HG03469 (cell line): ENCODE data around the gene VPS29.
"Not testable (repeated sequence)": the region's sequence is repeated elsewhere in the genome, so short reads cannot be mapped to it uniquely, and the experiment has no call there.

Experiments used
- ATAC-seq: cut with Tn5 transposase; IDR thresholded peaks from one replicate; pipeline ENCODE4 v1.9.1; 2021; ENCODE audit warnings: mild to moderate bottlenecking, moderate library complexity, moderate number of reproducible peaks; ENCODE audit not compliant: unreplicated experiment

Gene VPS29

DNA sequence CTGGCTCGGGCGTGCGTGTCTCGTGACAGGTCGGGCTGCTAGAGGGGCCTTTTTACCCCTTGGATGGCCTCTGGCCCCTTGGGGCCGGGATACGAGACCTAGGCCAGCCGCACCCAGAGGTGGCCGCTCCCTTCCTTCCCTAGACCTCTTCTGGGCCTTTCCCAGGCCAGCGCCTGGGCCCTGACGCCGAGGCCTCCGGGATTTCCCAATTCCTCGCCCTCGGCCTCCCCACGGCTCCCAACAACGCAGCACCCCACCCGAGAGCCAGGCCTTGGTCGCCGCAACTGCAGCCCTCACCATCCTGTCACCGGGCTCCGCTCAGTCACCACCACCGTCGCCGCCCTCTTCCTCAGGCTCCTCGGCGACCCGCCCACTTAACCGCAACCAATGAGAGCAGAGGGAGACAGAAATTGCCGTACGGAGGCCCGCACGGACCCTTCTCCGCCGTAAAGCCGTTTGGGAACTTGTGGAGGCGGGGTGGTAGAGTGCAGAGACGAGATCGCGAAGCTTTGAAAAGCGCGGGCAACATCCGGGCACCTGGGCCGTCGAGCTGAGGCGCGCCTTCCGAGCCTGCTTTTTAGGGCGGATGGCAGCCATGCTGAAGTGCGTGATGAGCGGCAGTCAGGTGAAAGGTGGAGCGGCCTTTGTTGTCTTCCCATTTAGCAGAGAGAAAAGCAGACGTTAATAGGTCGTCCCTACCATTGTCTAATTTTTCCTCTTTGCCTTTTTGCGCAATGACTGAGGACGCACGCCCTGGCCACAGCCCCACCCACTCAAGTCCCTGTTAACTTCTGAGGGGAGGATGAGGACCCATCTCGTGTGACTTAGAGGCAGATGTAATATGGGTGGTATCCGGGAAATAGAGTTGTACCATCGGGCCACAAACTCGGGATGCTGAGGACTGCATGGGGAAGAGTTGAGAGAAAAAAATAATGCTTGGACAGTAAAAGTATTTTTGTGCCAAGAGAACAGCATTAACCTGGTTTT lies at the start of gene VPS29, which contains the start of gene RAD9B:
Gene VPS29 (minus strand): TSS at position 360 of the 987 bp plus-strand sequence. CDS start 60 bp downstream, at position 300.
Gene RAD9B (plus strand): TSS at position 580 of the 987 bp plus-strand sequence. CDS start 7 bp downstream, at position 587.
- peak; percentile 80 for ATAC-seq

DNA sequence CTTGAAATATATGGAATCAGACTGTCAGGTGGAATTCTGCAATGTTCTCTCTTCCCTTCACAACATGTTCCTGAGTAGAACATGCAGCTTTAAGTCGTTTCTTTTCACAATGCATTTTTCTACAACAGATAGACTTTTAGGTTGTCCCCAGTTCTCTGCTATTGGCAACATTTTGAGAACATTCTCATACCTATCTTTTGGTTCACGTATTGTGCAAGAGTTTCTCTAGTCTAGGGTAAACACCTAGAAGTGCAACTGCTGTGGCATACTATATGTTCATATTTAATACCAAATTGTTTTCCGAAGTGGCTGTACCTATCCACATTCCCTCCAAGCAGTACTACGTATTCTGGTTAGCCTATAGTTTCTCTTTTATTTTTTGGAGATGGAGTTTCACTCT lies 49.1 kb upstream of the VPS29 start:
- ATAC-seq, result no peak

DNA sequence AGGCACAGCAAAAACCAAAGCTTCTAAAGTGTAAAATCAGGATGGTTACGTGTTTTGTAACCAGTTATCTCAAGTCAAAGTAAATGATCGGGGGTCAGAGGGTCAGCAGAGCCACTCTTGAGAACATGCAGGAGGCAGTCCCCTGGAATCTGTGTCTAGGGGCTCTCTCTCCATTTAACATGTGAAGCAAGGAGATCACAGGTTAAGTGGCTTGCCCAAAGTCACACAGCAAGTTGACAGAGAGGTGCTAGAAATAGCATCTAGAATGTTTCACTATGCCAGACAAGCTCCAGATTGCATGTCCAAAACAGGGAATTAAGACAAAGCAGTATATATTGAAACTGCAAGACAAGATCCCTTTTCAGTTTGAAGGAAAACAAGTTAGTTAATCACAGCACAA lies 47.8 kb upstream of the VPS29 start:
- ATAC-seq, result no peak

DNA sequence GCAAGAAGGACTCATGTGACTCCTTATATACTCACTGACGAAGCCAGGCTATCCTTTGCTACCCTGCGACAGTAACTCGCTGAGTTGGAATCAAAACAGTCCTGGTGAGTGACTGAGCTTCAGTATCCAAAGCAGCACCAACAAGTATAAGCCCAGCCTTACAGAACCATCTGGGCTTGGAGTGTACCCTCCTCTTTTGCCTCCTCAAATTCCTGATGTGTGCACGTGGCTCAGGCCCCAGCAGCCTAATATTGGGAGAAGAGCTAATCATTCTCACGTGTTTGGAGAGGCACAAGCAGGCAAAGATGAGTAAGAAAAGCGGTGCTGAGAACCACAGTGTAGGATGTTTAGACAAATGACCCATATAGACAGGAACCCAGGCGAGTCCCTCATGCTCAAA lies 46.8 kb upstream of the VPS29 start:
- no peak for ATAC-seq

DNA sequence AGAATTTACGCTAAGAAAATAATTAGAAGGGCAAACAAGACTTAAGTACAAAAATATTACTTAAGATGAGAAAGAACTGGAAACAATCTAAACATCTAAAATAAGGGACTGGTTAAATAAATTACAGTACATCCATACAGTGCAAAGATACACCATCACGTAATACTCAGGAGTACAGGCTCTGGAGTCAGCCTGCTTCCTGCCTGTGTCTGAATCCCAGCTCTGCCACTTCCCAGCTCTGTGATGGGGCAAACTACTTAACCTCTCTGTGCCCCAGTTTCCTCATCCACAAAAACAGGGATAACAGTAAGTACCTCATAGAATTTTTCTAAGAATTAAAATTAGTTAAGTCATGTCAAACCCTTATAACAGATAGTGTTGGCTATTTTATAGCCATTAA lies 45.2 kb upstream of the VPS29 start:
- no peak for ATAC-seq

DNA sequence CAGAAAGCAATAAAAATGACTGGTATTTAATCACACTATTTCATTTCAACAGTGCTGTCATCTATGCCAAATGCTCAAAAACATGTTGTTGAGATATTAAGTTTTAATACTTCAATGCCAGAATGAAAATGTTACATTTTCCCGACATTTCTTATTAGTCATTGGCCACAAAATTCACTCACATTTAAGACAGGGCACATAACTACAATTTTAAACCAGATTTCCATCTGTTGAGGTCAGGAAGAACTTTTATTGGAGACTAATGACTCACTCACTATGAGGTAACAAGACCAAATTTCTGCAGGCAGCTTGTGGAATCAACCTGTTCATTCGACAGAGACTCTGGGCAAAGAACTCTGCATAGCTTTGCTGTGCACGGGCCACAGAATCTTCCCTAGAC lies 44.4 kb upstream of the VPS29 start:
- no peak for ATAC-seq

DNA sequence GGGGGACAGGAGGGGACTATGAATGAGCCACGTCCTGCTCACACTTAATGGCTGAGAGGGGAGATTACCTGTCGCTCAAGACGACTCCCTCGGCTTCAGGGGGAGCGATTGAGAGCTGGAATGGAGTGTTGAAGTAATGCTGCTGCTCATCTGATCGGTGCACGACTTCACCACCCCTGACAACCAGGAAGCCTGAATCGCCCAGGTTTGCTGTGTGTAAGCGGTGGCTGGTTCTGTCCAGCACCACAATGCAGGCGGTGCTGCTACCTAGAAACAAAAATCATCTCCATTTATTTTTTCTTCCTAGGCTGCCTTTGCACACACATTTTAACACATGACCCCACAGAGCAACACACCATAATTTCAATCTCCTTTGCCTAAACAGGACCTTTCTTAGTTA lies 43.9 kb upstream of the VPS29 start:
- no peak for ATAC-seq

DNA sequence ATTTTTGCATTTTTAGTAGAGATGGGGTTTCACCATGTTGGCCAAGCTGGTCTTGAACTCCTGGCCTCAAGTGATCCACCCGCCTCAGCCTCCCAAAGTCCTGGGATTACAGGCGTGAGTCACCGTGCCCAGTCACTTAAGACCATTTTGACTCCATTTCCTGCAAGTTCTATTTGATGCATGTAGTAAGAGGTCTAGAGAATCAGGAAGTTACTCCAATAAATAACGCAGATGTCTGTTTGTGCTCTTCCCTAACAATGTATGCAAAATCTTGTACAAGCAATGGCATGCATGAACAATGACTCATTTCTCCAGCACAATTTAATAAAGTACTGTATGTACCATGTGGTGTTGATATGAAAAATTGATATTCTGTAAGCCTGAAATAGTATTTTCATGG lies 43.3 kb upstream of the VPS29 start:
- ATAC-seq, result not testable (repeated sequence)

DNA sequence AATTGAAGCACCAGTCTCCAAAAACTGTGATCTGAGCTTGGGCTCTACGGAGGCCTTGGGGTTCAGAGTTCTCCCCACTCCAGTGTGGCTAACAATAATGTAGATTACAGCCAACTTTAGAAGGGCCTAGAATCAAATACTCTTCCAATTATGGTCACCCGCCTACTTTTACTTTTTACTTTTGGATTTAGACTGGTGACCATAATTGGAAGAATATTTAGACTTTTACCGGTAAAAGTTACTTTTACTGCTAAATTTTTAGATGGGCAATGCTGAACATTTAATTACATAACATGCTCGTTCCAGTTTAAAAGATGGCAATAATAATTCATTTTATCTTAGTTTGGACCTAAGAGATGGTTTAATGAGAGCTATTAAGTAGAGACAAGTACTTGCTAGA lies 42.1 kb upstream of the VPS29 start:
- ATAC-seq, result no peak

DNA sequence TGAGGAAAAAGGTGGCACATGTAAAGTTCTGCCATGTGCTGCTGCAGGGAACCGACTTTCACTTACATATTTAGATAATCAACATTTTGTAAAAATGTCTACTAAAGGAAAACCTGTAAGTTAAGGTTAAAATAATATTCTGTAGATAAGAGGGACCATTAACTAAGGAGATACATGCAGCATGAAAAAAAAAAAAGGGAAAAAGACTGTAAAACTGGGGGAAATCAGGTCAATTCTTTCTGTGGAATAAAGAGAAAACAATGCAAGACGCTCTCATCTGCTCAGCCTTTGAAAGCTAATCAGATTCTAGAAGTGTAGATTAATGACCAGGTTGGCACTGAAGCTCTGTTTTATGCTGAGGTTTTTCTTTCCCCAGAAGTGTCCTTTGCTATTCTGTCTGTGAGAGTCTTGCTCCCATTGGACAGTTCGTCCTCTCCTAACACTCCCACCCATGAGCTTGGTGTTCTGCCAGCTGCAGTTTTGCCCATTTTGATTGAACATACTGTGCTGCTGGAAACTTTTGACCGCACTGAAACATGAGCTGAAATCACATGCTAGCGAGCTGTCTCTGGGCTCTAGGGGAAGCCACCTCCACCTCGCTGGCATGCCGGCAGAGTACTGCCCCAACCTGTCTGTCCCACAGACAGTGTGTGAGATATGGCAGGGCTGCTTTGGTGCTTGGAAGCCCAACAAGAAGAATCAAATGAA lies 41.5 kb upstream of the VPS29 start:
- ATAC-seq, result no peak

DNA sequence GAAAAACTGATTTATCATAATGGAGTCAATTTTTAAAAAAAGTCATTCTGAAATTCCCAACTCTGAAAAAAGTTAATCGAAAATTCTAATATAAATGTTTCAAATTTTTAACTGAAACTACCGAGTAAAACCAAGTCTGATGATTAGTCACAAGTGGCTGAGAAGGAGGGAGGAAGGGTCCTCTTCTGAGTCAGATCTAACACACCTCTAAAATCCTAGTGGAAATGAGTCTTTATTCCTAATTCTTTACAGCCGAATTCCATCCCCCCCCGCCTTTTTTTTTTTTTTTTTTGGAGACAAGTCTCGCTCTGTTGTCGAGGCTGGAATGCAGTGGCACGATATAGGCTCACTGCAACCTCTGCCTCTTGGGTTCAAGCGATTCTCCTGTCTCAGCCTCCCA lies 38.1 kb upstream of the VPS29 start:
- ATAC-seq, result no peak

DNA sequence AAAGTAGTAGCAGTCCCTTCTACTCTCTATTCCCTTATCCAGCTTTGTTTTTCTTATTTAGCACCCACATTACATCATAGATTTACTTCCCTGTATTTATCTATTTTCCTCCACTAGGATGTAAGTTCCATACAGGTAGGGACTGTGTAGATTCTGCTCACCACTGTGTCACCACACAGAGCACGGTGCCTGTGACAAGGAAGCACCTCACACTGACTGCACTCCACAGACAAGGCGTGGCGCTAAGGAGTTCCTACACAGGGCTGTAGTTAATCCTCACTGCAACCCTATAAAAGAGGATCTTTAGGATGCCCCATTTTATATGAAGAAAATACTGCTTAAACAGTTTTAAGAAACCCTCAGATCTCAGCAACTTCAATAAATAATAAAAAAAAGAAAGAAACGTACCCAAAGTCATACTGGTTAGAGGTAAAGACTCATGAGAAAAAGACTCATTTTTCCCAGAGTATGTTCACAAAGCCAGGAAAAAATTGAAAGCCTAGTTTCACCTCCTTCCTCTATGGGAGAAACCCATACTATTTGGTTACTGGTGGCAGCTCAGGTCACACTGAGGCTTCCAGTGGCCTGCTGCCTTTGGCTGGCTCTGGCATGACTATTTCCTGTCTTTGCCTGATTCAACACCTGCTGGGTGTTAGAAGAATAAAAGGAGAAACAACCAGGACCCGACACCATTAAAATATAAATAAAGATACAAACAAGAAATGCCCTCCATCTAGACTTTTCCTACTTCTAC lies 37.1 kb upstream of the VPS29 start:
- no peak for ATAC-seq

DNA sequence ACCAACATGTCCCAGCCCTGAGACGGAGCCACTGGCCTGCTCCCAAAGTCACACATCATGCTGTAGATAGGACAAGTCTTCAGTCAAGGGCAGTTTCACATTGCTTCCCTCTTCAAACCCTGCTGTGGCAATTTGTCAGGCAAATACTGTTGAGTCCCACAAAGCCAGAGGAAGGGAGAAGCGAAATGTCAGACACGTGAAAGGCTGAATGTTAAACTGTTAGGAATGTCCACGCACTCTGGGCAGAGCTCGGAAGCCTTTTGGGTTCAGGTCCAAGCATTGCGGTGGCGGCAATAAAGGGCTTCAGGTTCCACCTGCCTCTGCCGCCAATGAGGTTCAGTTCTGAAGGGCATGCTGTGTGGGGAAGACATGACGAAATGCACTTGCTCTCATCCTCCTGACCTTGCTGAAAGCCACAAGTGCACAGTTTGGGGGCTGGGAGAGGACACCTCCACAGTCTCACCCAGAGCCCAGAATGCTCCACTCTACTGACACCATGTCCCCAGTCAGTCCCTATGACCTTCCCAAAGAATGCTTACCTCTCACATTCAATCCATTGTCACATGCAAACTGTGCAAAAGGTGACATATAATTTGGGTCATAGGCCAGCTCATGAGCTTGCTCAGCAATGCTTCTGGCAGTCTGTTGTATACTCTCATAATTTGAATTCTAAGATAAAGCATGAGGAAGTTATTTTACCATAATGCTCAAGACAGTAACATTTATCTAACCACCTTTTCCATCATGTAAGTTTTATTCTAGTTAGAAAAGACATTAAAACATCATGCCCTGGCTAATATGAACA lies 35.9 kb upstream of the VPS29 start:
- ATAC-seq, result no peak

DNA sequence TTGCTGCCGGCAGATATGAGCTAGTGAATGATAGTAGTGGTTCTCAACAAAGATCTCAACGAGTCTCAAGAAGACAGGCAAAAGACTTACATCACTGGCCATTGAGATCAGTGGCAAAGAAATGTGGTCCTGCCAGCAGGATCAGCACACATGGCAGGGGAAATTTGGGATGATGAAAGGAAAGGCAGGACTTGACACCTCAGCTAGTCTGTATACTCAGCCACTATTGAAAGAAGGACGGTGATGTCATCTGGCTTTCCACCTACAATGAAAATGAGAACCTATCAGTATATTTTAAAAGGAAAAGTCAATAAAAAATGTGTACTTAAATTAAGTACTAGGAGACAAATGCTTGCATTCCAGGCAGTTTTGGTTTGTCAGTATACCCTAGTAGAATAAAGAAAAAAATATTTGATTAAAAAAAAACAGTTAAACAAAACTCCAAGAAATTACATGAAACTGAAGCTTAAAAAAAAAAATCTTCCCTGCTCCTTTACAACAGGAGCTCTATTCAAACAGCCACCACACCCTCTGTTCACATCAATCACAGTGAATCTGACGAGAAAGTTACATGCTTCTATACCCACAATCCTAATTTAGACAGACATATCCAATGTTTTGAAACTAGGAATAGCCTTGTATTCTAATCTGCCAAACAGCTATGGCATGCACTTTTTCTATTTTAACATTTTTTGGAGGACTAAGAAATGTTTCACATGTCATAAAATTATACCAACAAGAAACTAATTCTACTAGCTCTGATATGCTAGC lies 35.1 kb upstream of the VPS29 start:
- no peak for ATAC-seq

DNA sequence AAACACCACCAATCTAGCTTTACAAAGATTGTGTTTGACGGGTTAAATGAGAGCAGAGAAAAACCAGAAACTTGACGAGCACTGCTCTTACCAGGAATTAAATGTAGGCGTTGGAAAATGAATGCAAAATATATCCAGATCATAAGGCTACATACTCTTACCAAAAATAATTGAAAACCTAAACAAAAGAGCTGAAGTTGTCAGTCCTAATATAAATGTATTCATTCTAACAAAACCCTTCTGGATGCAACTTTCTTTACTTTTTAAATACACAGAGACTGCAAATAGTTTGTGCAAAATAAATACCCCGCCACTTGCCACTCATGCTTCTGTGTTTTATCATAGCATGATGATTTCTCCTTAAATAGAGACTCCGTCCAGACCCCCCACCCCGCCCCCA lies 32.9 kb upstream of the VPS29 start:
- ATAC-seq, result no peak

DNA sequence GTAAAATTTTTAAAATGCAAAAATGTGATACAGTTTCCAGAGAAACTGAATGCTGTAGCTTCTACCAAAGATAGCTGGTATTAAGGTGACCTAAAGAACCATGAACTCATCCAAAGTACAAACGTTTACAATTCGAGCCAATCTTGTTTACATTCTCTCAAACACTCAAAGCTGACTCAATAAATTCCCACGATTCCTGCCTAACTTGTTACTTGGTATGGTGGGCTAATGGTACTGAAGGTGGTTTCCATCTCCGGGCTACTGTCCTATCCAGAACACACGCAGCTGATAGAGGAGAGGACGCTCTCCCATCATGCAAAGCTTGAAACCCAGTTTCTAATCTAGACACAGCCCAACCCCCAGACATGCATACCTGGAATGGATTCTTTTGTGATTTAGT lies 31.7 kb upstream of the VPS29 start:
- ATAC-seq, result no peak

DNA sequence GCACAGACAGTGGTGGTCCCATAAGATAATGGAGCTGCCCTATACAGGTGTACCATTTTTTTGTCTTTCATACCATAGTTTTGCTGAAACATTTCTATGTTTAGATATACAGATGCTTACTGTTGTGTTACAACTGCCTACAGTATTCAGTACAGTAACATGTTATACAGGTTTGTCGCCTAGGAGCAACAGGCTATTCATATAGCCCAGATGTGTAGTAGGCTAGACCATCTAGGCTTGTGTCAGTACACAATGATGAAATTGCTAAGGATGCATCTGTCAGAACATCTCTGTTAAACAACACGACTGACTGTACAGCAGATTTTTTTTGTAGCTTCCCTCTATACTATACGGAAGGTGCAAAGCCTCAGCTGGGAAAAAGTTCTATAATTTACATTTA lies 30.7 kb upstream of the VPS29 start:
- no peak for ATAC-seq

DNA sequence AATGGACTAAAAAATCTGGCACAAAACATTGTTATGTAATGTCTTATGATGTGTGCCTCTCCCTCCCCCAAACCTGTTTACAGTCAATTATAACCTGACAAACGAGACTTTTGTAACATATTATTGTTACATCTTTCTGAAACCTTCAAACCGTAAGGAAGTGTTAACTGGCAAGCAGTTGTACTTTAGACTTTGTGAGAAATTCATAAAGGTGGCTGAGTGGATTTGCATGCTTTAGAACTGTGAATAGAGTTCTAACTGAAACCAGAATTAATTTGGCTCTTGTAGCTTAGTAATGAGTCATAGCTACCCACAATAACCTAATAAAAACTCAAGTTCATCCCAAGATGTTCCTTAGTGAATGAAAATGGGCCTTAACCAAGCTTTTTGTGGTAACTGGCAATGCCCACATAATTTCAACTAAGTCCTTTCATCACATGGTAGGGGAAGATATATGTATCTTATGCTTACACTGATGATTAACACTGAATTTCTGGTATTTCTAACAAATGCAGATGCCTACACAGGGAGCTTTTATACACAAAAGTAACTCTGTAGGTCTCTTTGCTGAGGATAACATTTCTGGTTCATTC lies 29.9 kb upstream of the VPS29 start:
- peak; percentile 69 for ATAC-seq

DNA sequence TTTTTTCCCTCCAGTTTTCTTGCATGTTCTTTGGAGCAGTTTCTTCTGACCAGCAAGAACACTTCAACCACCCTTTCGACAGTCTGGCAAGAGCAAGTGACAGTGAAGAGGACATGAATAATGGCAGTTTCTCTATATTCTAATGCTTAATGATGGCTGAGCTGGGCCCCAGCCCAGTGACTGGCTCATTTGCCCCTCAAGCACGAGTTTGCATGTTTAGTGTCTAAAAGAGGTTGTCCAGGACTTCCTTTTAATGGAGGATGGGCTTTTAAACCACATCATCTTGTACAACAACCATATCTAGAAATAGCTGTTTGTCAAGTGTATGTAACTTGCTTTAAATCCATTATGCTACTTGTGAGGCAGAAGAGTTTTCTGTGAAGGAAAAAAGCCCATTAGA lies 28.6 kb upstream of the VPS29 start:
- ATAC-seq, result no peak
